Measurements from ENCODE around the gene AADAC. TPM values are rescaled to one million over a fixed set of nuclear protein-coding genes. Genes with fewer than 3 reads are reported as not detected.

AADAC gene, protein sequence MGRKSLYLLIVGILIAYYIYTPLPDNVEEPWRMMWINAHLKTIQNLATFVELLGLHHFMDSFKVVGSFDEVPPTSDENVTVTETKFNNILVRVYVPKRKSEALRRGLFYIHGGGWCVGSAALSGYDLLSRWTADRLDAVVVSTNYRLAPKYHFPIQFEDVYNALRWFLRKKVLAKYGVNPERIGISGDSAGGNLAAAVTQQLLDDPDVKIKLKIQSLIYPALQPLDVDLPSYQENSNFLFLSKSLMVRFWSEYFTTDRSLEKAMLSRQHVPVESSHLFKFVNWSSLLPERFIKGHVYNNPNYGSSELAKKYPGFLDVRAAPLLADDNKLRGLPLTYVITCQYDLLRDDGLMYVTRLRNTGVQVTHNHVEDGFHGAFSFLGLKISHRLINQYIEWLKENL
- total RNA-seq (ENCODE audit: low replicate concordance), result 0.68 and 1.8 TPM in 2 replicates

GRCh38 chr3:151813799-151814198 lies at the start of gene AADAC:
AADAC (plus strand) TSS chr3:151814116; CDS start chr3:151814163, 47 bp downstream.

GRCh38 chr3:151873398-151873797 lies 59.5 kb downstream of the AADAC start, which contains the start of gene SUCNR1:
SUCNR1 (plus strand) TSS chr3:151873643; CDS start chr3:151879893, 6,250 bp downstream.

Other genes with a start within 250 kb of the AADAC start
- gene AADACL2, start 80.2 kb upstream of the AADAC start, total RNA-seq (ENCODE audit: low replicate concordance), result not detected in 2 replicates
- 2.2 TPM in 1 of 2 replicates, not detected in the other for gene SUCNR1, start 59.5 kb downstream of the AADAC start, total RNA-seq (ENCODE audit: low replicate concordance)